AG20443 (cell line): ENCODE measurements around the gene SH2D1B.
"Not testable (repeated sequence)": the region's sequence is repeated elsewhere in the genome, so short reads cannot be mapped to it uniquely, and the experiment has no call there.

Source experiments
- DNase-seq: peaks from one replicate; pipeline ENCODE4 v3.0.0; 2012; ENCODE audit warnings: low spot score, mixed read lengths

SH2D1B gene

GRCh38 chr1:162412002-162412401 is at the start of gene SH2D1B:
Gene SH2D1B, minus strand, starts transcription at chr1:162412136. Its CDS starts 120 bp downstream, at chr1:162412016.
- no peak for DNase-seq

GRCh38 chr1:162458236-162458635 is 46.3 kb upstream of the SH2D1B start:
- no peak for DNase-seq

GRCh38 chr1:162456323-162456722 is 44.4 kb upstream of the SH2D1B start:
- DNase-seq = no peak

GRCh38 chr1:162454361-162454760 is 42.4 kb upstream of the SH2D1B start:
- DNase-seq = not testable (repeated sequence)

GRCh38 chr1:162446946-162447345 is 35.0 kb upstream of the SH2D1B start:
- DNase-seq = no peak

- DNase-seq = no peak
Observed at GRCh38 chr1:162444903-162445302, 33.0 kb upstream of the SH2D1B start.

- DNase-seq = not testable (repeated sequence)
Observed at GRCh38 chr1:162432977-162433713, 21.2 kb upstream of the SH2D1B start.

GRCh38 chr1:162430583-162430982 is 18.6 kb upstream of the SH2D1B start:
- no peak for DNase-seq

GRCh38 chr1:162422662-162423375 is 10.9 kb upstream of the SH2D1B start:
- no peak for DNase-seq

- no peak for DNase-seq
Observed at GRCh38 chr1:162421258-162422164, 9.6 kb upstream of the SH2D1B start.

- no peak for DNase-seq
Observed at GRCh38 chr1:162420120-162420519, 8.2 kb upstream of the SH2D1B start.

- not testable (repeated sequence) for DNase-seq
Observed at GRCh38 chr1:162419450-162419931, 7.6 kb upstream of the SH2D1B start.

GRCh38 chr1:162418584-162418983 is 6.6 kb upstream of the SH2D1B start:
- DNase-seq = not testable (repeated sequence)

GRCh38 chr1:162417650-162418049 is 5.7 kb upstream of the SH2D1B start:
- DNase-seq = no peak

GRCh38 chr1:162416909-162417308 is 5.0 kb upstream of the SH2D1B start:
- no peak for DNase-seq

- no peak for DNase-seq
Observed at GRCh38 chr1:162416215-162416614, 4.3 kb upstream of the SH2D1B start.

GRCh38 chr1:162407539-162407938 is 4.4 kb downstream of the SH2D1B start:
- DNase-seq = no peak

- no peak for DNase-seq
Observed at GRCh38 chr1:162406811-162407210, 5.1 kb downstream of the SH2D1B start.

- no peak for DNase-seq
Observed at GRCh38 chr1:162405800-162406199, 6.1 kb downstream of the SH2D1B start.

GRCh38 chr1:162404550-162405160 is 7.3 kb downstream of the SH2D1B start:
- no peak for DNase-seq

- no peak for DNase-seq
Observed at GRCh38 chr1:162400790-162401355, 11.1 kb downstream of the SH2D1B start.
